ENCODE results near the gene LINGO1.

LINGO1 gene

GRCh38 chr15:77613814-77614213 is 18.9 kb downstream of the LINGO1 start:
- DNase-seq = no peak

GRCh38 chr15:77612958-77613601 is 19.6 kb downstream of the LINGO1 start:
- no peak for DNase-seq

- DNase-seq = no peak
These were observed 20.9 kb downstream of the LINGO1 start for GRCh38 chr15:77611767-77612166.

GRCh38 chr15:77610731-77611130 is 22.0 kb downstream of the LINGO1 start:
- DNase-seq = no peak

GRCh38 chr15:77609558-77609957 is 23.2 kb downstream of the LINGO1 start:
- DNase-seq = no peak

GRCh38 chr15:77608774-77609173 is 23.9 kb downstream of the LINGO1 start:
- DNase-seq = no peak

- no peak for DNase-seq
These were observed 24.8 kb downstream of the LINGO1 start for GRCh38 chr15:77607894-77608261.

GRCh38 chr15:77607111-77607893 is 25.4 kb downstream of the LINGO1 start:
- no peak for DNase-seq

GRCh38 chr15:77606142-77607034 is 26.3 kb downstream of the LINGO1 start:
- no peak for DNase-seq

- DNase-seq = no peak
These were observed 27.2 kb downstream of the LINGO1 start for GRCh38 chr15:77605547-77605946.

- no peak for DNase-seq
These were observed 27.7 kb downstream of the LINGO1 start for GRCh38 chr15:77604973-77605372.

GRCh38 chr15:77603611-77604336 is 28.9 kb downstream of the LINGO1 start:
- DNase-seq = no peak

- DNase-seq = no peak
These were observed 29.9 kb downstream of the LINGO1 start for GRCh38 chr15:77602800-77603199.

GRCh38 chr15:77599899-77600298 is 32.8 kb downstream of the LINGO1 start:
- DNase-seq = no peak

- DNase-seq = no peak
These were observed 33.4 kb downstream of the LINGO1 start for GRCh38 chr15:77599357-77599756.

GRCh38 chr15:77598644-77599043 is 34.1 kb downstream of the LINGO1 start:
- no peak for DNase-seq

GRCh38 chr15:77597804-77598453 is 34.8 kb downstream of the LINGO1 start:
- no peak for DNase-seq

GRCh38 chr15:77596821-77597803 is 35.6 kb downstream of the LINGO1 start:
- DNase-seq = no peak

GRCh38 chr15:77595231-77595630 is 37.5 kb downstream of the LINGO1 start:
- DNase-seq = no peak

- DNase-seq = no peak
These were observed 40.0 kb downstream of the LINGO1 start for GRCh38 chr15:77592758-77593157.

Data from activated T-cell treated with anti-CD3 and anti-CD28 coated beads for 4 hours (primary cell).